ENCODE data around the gene RNF121.

- TF ChIP-seq, protein P1, sequence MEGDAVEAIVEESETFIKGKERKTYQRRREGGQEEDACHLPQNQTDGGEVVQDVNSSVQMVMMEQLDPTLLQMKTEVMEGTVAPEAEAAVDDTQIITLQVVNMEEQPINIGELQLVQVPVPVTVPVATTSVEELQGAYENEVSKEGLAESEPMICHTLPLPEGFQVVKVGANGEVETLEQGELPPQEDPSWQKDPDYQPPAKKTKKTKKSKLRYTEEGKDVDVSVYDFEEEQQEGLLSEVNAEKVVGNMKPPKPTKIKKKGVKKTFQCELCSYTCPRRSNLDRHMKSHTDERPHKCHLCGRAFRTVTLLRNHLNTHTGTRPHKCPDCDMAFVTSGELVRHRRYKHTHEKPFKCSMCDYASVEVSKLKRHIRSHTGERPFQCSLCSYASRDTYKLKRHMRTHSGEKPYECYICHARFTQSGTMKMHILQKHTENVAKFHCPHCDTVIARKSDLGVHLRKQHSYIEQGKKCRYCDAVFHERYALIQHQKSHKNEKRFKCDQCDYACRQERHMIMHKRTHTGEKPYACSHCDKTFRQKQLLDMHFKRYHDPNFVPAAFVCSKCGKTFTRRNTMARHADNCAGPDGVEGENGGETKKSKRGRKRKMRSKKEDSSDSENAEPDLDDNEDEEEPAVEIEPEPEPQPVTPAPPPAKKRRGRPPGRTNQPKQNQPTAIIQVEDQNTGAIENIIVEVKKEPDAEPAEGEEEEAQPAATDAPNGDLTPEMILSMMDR (IDR thresholded peaks at IDR 0.05; ENCODE audit: borderline replicate concordance, extremely low read depth, low read length, poor library complexity, severe bottlenecking): no peak
- no peak for TF ChIP-seq EZH2 (IDR thresholded peaks at IDR 0.05; ENCODE audit: borderline replicate concordance, low read depth, low read length, severe bottlenecking)
Measured at GRCh38 chr11:72010529-72011233, 81.8 kb downstream of the RNF121 start.

All from DND-41 (cell line).